Activated CD8-positive, alpha-beta T cell treated with anti-CD3 and anti-CD28 coated beads for 36 hours (primary cell): Measurements from ENCODE around the gene CAMKK2. TPM values are rescaled to one million over a fixed set of nuclear protein-coding genes. Genes with fewer than 3 reads are reported as not detected.
"Not testable (repeated sequence)": the region's sequence is repeated elsewhere in the genome, so short reads cannot be mapped to it uniquely, and the experiment has no call there.

ENCODE experiments used
- ATAC-seq: fragments of 200-7000 bp; cut with Tn5 transposase; one replicate; pipeline ENCODE4 v1.10.0; 2021; ENCODE audit warnings: mild to moderate bottlenecking, moderate library complexity
- CTCF ChIA-PET: fragments of 350-600 bp; sonication (Branson Sonifier 250); formaldehyde crosslinking; loops from one replicate; lab custom pipeline; 2021; ENCODE audit warnings: antibody characterized with exemption; lab: Charles Lee
- POLR2A ChIA-PET: fragments of 350-600 bp; sonication (Branson Sonifier 250); formaldehyde crosslinking; loops from one replicate; lab custom pipeline; 2021; ENCODE audit warnings: antibody characterized with exemption; lab: Charles Lee
- DNase-seq: peaks from one replicate; pipeline ENCODE4 v3.0.0-alpha.2; 2020
- H3K27ac Mint-ChIP-seq: one replicate; pipeline ENCODE4 v1.8.0; 2021; ENCODE audit warnings: mild to moderate bottlenecking, mixed read lengths
- H3K27me3 Mint-ChIP-seq: one replicate; pipeline ENCODE4 v1.8.0; 2021; ENCODE audit warnings: mixed read lengths
- H3K36me3 Mint-ChIP-seq: one replicate; pipeline ENCODE4 v1.8.0; 2021; ENCODE audit warnings: low read depth, mixed read lengths
- H3K4me1 Mint-ChIP-seq: one replicate; pipeline ENCODE4 v1.8.0; 2021; ENCODE audit warnings: low read depth, mixed read lengths
- H3K4me3 Mint-ChIP-seq: one replicate; pipeline ENCODE4 v1.8.0; 2021; ENCODE audit warnings: mild to moderate bottlenecking, moderate library complexity, mixed read lengths
- H3K9me3 Mint-ChIP-seq: one replicate; pipeline ENCODE4 v1.8.0; 2021; ENCODE audit warnings: mixed read lengths
- CTCF ChIP-seq: fragments of 200-600 bp; IDR thresholded peaks from one replicate; pipeline ENCODE4 v1.8.0; 2022; ENCODE audit warnings: antibody characterized with exemption, mild to moderate bottlenecking
- intact Hi-C: fragments of 100-400 bp; cut with micrococcal nuclease; formaldehyde crosslinking; loops from one replicate; pipeline ENCODE4 v1.10.0; 2022
- total RNA-seq, 2 experiments: library from RNA; stranded (reverse); gene quantifications; one replicate each; pipeline ENCODE4 v1.2.3, GENCODE V29; 2021

The CAMKK2 gene
- total RNA-seq, 2 experiments from 2014 or later = 25.2 to 28.0 TPM

- Mint-ChIP-seq H3K4me1 (peaks cover 20% of the 10 kb centered on the region), H3K4me3 (no peak overlapping the region), H3K9me3 (peaks cover 2% of the 10 kb centered on the region), H3K27me3 (no peaks in the 10 kb centered on the region), H3K27ac (no peak overlapping the region), H3K36me3 (peaks cover 42% of the 10 kb centered on the region)
- intact Hi-C loops = no loop called here
- ATAC-seq (no peak), DNase-seq (no peak)
- TF ChIP-seq CTCF = no peak
- ChIA-PET POLR2A (interaction anchor here (1.2 to 1.5 kb wide), 2 partner anchors 11 to 12 kb away, joined by 3 read pairs; no protein-coding TSS in a partner anchor), CTCF (interaction anchor here (0.9 to 2.2 kb wide), 4 partner anchors 10 to 18 kb away, joined by 3 to 8 read pairs (median 4); no protein-coding TSS in a partner anchor)
Measured at GRCh38 chr12:121318121-121318520, 21.6 kb upstream of the CAMKK2 start.

- no peak for ATAC-seq
- intact Hi-C loops = no loop called here
- Mint-ChIP-seq H3K4me3 (no peak overlapping the region), H3K27ac (peak overlapping the region; percentile 63), H3K27me3 (no peaks in the 10 kb centered on the region), H3K9me3 (peaks cover 2% of the 10 kb centered on the region), H3K4me1 (peaks cover 24% of the 10 kb centered on the region), H3K36me3 (peaks cover 54% of the 10 kb centered on the region)
- CTCF ChIA-PET = interaction anchor here (1.2 to 1.4 kb wide), 2 partner anchors 20 to 74 kb away, joined by 3 to 5 read pairs; no protein-coding TSS in a partner anchor
- TF ChIP-seq CTCF = no peak
- POLR2A ChIA-PET = interaction anchor here (0.6 kb wide), 1 partner anchor 92 kb away, joined by 3 read pairs; no protein-coding TSS in a partner anchor
- DNase-seq = no peak
Measured at GRCh38 chr12:121314431-121314830, 17.9 kb upstream of the CAMKK2 start.

- ChIA-PET CTCF (interaction anchor here (1.2 to 1.7 kb wide), 3 partner anchors 10 to 133 kb away, joined by 3 to 5 read pairs (median 5); no protein-coding TSS in a partner anchor), POLR2A (interaction anchor here (1.4 kb wide), 1 partner anchor 12 kb away, joined by 5 read pairs; no protein-coding TSS in a partner anchor)
- H3K36me3 Mint-ChIP-seq = peaks cover 34% of the 10 kb centered on the region
- ATAC-seq, H3K9me3 Mint-ChIP-seq, H3K4me3 Mint-ChIP-seq, DNase-seq, H3K27me3 Mint-ChIP-seq, intact Hi-C loops: not testable (repeated sequence)
- peak overlapping the region; percentile 76 for H3K27ac Mint-ChIP-seq
- peaks cover 15% of the 10 kb centered on the region for H3K4me1 Mint-ChIP-seq
Measured at GRCh38 chr12:121310231-121310630, 13.7 kb upstream of the CAMKK2 start.

- H3K4me1 Mint-ChIP-seq, ATAC-seq, H3K27ac Mint-ChIP-seq, DNase-seq, intact Hi-C loops, H3K27me3 Mint-ChIP-seq, H3K4me3 Mint-ChIP-seq, H3K9me3 Mint-ChIP-seq: not testable (repeated sequence)
- POLR2A ChIA-PET = interaction anchor here (0.9 to 1.2 kb wide), 2 partner anchors 12 to 14 kb away, joined by 3 read pairs; no protein-coding TSS in a partner anchor
- CTCF ChIA-PET = interaction anchor here (1.5 kb wide), 2 partner anchors 13 to 28 kb away, joined by 3 to 8 read pairs; no protein-coding TSS in a partner anchor
- peaks cover 22% of the 10 kb centered on the region for H3K36me3 Mint-ChIP-seq
Measured at GRCh38 chr12:121307397-121307796, 10.9 kb upstream of the CAMKK2 start.

- TF ChIP-seq CTCF = no peak
- intact Hi-C loops = no loop called here
- Mint-ChIP-seq H3K9me3 (no peaks in the 10 kb centered on the region), H3K27me3 (no peaks in the 10 kb centered on the region), H3K27ac (no peak overlapping the region), H3K4me1 (no peaks in the 10 kb centered on the region), H3K4me3 (no peak overlapping the region), H3K36me3 (peaks cover 5% of the 10 kb centered on the region)
- DNase-seq (no peak), ATAC-seq (no peak)
- ChIA-PET CTCF (interaction anchor here (1.8 kb wide), 1 partner anchor 139 kb away, joined by 5 read pairs; no protein-coding TSS in a partner anchor), POLR2A (interaction anchor here (1.6 kb wide), 1 partner anchor 8 kb away, joined by 5 read pairs; the partner anchor contains the start of gene CAMKK2)
Measured at GRCh38 chr12:121304306-121304705, 7.8 kb upstream of the CAMKK2 start.

- CTCF ChIA-PET = no interaction called here
- no peak for ATAC-seq
- Mint-ChIP-seq H3K9me3 (no peaks in the 10 kb centered on the region), H3K27ac (no peak overlapping the region), H3K4me1 (peaks cover 8% of the 10 kb centered on the region), H3K4me3 (no peak overlapping the region), H3K27me3 (no peaks in the 10 kb centered on the region), H3K36me3 (no peaks in the 10 kb centered on the region)
- DNase-seq = no peak
- POLR2A ChIA-PET = no interaction called here
- no peak for TF ChIP-seq CTCF
- intact Hi-C loops = no loop called here
Measured at GRCh38 chr12:121301876-121302275, 5.4 kb upstream of the CAMKK2 start.
